ENCODE measurements around the gene SPATA9.

DNA sequence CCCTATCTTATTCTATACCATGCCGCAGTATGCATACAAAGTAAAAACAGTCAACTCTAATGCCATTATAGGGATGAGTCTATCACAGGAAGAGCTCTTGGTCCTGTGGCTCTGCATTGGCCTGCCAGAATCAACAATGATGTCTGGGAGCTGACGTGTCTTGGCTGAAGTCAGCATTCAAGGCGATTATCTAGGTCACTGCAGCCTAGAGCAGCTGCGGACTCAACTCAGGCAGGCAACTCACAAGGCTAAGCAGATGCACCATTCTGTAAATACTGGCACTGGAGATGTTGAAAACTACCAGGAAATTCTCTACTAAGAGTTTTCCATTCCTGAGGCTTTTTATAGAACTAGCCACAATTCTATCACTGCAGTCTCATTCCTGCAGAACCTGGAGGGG, 13.3 kb downstream of the SPATA9 start:
- TF ChIP-seq, protein P1, sequence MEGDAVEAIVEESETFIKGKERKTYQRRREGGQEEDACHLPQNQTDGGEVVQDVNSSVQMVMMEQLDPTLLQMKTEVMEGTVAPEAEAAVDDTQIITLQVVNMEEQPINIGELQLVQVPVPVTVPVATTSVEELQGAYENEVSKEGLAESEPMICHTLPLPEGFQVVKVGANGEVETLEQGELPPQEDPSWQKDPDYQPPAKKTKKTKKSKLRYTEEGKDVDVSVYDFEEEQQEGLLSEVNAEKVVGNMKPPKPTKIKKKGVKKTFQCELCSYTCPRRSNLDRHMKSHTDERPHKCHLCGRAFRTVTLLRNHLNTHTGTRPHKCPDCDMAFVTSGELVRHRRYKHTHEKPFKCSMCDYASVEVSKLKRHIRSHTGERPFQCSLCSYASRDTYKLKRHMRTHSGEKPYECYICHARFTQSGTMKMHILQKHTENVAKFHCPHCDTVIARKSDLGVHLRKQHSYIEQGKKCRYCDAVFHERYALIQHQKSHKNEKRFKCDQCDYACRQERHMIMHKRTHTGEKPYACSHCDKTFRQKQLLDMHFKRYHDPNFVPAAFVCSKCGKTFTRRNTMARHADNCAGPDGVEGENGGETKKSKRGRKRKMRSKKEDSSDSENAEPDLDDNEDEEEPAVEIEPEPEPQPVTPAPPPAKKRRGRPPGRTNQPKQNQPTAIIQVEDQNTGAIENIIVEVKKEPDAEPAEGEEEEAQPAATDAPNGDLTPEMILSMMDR (conservative IDR thresholded peaks at IDR 0.05), result no peak
- TF ChIP-seq ZFX (IDR thresholded peaks at IDR 0.05), result no peak
